ENCODE data around the gene LAP3. TPM values are rescaled to one million over a fixed set of nuclear protein-coding genes. Genes with fewer than 3 reads are reported as not detected.

Gene LAP3
- total RNA-seq, 1 donor from 2014 or later: 55.6 TPM

DNA sequence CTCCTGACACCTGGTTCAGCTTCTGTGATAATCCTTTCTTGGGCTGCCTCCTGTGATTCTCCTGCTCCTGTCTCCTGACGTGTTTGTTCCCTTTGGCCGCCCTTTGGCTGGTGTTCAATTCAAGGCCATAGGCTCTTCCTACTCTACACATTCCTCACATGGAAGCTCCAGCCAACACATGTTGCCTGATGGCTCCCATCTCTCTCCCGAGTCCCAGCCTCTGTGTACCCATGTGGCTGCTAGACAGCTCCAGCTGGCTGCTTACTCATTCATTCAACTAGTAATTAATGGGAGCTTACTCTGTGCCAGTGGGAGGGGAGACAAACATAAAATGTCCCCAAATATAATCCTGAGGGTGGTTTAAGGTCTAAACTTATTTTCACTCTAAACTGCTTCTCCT lies 28.2 kb downstream of the LAP3 start:
- intact Hi-C loops (cut with micrococcal nuclease): no loop called here
- ATAC-seq (no peak), DNase-seq (no peak)

- intact Hi-C loops (cut with micrococcal nuclease): no loop called here
- peak; percentile 77 for ATAC-seq
- DNase-seq: no peak
Observed at GRCh38 chr4:17613761-17614415, 36.9 kb downstream of the LAP3 start.

DNA sequence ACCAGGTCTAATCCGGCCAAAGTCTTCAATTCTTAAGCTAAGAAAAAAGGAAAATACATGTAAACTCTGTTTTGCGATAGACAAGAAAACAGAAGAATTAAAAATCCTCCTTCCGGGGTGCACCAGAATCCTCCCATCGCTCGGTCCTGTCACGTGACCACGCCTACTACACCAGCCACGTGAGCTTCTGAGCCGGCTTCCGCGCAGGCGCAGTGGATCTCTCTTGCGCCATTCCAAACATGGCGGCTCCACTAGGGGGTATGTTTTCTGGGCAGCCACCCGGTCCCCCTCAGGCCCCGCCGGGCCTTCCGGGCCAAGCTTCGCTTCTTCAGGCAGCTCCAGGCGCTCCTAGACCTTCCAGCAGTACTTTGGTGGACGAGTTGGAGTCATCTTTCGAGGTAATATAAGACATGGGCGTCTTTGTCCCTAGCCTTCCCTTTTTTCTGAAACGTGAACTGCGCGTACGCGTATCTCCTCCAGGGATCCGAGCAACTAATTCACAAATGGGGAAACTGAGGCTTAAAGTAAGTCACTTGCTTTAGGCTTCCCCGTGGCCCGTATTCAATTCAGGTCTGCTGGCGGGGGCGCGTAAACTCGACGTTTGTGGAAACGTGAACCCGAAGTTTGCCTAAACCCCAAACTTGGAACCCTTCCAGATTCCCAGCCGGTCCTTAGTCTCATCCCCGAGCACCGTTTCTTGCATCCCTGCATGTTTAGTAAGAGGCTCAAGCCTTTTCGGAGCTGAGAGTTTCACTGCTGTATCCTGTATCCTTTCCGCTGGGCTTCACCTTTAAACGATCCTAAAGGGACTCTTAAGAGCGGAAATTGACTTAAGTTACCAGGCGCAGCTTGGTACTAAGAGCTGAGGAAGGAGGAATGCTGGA lies 37.7 kb downstream of the LAP3 start, which contains the start of gene MED28:
TSS of gene MED28 (plus strand) at position 226 of the 884 bp plus-strand sequence. CDS start at position 240, 14 bp downstream.
- intact Hi-C loops (cut with micrococcal nuclease): no loop called here
- peak; percentile 98 for ATAC-seq

DNA sequence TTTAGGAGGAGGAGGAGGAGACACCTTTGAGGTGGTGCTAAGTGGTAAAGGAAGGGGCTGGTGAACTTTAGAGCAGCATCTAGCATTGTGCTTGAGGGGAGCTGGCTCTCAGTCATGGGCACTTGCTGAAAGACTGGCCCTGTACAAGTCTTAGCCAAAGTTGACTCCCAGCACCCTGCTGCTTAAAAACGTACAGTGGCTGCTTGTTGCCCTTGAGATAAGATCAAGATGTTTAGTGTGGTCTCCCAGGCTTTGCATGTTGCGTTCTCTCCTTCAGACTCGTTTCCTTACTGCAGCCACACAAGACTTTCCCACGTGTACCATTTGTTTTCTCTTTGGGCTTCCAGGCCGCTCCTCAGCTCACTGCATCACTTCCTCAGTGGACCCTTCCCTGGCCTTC lies 39.3 kb downstream of the LAP3 start:
- DNase-seq (no peak), ATAC-seq (no peak)
- intact Hi-C loops (cut with micrococcal nuclease): no loop called here

More for the DNA sequence above, 37.7 kb downstream of the LAP3 start, which contains the start of gene MED28:
- DNase-seq: peak; percentile 98

DNA sequence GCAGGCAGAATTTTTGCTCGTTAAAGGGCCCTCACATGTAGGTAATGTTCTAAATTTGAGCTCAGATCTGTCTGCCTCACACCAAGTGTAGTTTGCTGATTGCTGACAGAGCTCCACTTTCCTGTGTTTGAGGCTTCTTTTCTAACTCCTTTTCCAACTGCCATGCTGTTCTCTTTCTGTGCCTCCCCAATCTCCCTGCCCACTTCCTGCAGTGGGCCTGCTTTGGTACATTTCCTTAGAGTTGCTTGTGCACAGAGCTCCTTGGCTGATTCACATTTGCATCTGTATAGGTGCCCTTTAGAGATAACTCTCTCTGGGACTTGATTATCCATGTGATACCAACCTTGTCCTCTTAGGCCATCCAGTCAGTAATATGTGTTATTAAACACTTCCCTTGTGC lies 41.9 kb downstream of the LAP3 start:
- DNase-seq (no peak), ATAC-seq (no peak)
- intact Hi-C loops (cut with micrococcal nuclease): no loop called here

DNA sequence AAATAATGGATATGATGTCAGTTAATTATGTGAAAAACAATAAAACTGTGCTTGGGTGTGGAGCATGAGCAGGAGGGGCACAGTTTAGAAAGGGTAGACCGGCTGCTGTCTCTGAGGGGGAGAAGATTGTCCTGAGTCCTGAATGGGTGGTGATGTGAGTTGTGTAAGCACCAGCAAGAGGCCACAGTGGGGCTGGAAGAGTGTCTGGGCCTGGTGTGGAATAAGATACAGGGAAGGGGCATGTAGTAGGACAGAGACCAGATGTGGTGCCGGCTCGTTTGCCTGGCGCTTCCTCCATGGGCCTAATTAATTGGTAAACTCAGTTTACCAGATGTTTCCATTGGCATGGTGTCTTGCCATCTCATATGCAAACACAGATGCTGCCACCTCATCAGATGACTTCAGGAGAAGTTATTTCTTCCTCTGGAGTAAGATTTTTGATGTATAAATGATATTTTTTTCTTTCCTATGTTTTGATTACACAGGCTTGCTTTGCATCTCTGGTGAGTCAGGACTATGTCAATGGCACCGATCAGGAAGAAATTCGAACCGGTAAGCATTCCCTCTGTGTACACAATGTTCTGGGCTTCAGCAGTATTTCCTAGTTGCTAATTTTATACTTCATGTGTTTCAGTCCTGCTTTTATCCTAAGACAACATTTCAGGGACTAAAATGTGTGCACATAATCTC lies 42.6 kb downstream of the LAP3 start:
- intact Hi-C loops (cut with micrococcal nuclease): no loop called here
- DNase-seq: no peak
- peak; percentile 57 for ATAC-seq

DNA sequence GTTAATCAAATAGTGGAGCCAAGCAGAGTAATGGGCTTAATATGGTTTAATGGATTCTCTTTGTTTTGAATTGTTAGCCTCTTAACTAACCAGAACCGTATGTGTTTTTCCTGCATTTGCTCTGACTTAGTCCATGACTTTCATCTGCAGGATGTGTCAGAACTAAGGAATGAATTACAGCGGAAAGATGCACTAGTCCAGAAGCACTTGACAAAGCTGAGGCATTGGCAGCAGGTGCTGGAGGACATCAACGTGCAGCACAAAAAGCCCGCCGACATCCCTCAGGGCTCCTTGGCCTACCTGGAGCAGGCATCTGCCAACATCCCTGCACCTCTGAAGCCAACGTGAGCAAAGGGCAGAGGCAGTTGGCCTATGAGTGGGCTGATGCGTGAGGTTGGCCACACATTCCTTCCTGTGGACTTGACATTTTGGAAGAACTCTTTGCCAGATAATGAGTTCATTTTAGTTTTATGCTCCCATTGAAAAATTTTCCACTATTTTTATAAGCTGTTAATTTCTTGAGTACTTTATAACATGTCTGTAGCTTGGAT lies 46.5 kb downstream of the LAP3 start:
- ATAC-seq (no peak), DNase-seq (no peak)
- intact Hi-C loops (cut with micrococcal nuclease): no loop called here

- intact Hi-C loops (cut with micrococcal nuclease): no loop called here
- ATAC-seq (no peak), DNase-seq (no peak)
Observed at GRCh38 chr4:17624821-17625220, 47.8 kb downstream of the LAP3 start.

DNA sequence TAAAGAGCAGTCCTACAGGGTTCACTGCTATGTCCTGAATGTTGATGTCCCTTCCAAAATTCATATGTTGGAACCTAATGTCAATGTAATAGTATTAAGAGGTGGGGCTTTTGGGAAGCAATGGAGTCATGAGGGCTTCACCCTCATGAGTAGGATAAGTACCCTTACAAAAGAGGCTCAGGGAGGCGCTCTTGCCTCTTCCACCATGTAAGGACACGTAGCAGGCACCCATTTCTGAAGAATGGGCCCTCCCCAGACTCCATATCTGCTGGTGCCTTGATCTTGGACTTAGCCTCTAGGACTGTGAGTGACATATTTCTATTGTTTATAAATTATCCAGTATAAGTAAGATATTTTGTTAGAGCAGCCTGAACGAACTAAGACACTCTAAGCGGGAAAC lies 53.2 kb downstream of the LAP3 start:
- intact Hi-C loops (cut with micrococcal nuclease): no loop called here
- ATAC-seq (no peak), DNase-seq (no peak)

- DNase-seq: no peak
- no peak for ATAC-seq
- intact Hi-C loops (cut with micrococcal nuclease): no loop called here
Observed at GRCh38 chr4:17633600-17633999, 56.6 kb downstream of the LAP3 start.

- intact Hi-C loops (cut with micrococcal nuclease): loop anchor here (5.0 kb wide), 1 partner anchor 88 kb away; no protein-coding TSS in a partner anchor
- DNase-seq: no peak
Observed at GRCh38 chr4:17635056-17635455, 58.1 kb downstream of the LAP3 start.

DNA sequence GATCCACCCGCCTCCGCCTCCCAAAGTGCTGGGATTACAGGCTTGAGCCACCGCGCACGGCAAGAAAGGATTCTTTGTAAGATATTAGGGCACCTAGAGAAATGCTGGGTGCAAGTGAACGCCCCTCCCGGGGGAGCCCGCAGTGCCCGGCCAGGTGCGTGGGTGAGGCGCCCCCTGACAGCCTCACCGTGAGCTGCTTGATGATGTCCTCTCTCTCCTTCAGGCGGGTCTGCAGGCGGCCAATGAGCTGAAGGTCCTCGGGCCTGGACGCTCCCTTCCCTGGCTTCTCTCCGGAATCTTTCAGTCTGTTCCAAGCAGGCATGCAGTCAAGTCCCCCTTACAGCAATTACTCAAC lies 59.3 kb downstream of the LAP3 start:
- intact Hi-C loops (cut with micrococcal nuclease): loop anchor here (5.0 kb wide), 1 partner anchor 89 kb away; no protein-coding TSS in a partner anchor
- no peak for DNase-seq
- ATAC-seq: peak; percentile 17

More at GRCh38 chr4:17635056-17635455, 58.1 kb downstream of the LAP3 start:
- no peak for ATAC-seq

GRCh38 chr4:17636696-17637622 lies 60.0 kb downstream of the LAP3 start:
- ATAC-seq (peak; percentile 90), DNase-seq (peak; percentile 86)
- intact Hi-C loops (cut with micrococcal nuclease): loop anchor here (5.0 kb wide), 1 partner anchor 90 kb away; no protein-coding TSS in a partner anchor

DNA sequence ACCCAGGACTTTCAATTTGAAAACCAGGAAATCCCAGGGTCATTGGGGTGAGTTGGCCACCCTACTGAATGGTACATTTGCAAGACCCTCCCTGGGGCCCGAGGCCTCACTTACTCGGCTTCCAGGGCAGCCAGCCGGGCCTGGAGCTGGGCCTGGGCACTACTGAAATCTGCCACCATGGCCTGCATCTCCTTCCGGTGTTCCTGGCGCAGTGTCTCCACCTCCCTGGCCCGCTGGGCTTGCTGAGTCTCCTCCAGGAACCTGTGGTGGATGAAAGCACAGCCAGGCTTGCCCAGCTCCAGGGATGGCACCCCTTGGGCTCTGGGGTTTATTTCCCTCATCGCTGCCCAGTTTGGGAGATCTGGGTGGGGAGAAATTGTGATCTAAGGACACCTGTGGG lies 62.1 kb downstream of the LAP3 start:
- DNase-seq (no peak), ATAC-seq (no peak)
- intact Hi-C loops (cut with micrococcal nuclease): loop anchor here (5.0 kb wide), 1 partner anchor 92 kb away; no protein-coding TSS in a partner anchor

DNA sequence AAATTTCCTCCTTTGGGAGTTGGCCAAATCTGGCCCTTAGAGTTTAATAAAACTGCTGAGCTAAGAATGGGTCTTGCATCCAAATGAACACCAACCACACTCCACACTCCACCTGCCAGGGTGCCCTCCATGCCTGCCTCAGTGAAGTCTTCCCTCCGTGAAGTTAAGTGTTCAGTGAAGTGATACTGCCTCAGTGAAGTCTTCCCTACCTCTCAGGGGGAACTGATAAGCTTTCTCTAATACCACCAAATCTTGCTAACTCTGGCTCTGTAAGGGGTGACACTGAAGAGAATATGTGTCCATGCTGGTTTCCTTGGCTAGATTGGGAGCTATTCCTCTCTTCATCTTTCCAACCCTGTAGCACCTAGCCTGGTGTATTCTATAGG lies 65.4 kb downstream of the LAP3 start:
- no peak for DNase-seq
- ATAC-seq: no peak
- intact Hi-C loops (cut with micrococcal nuclease): no loop called here

DNA sequence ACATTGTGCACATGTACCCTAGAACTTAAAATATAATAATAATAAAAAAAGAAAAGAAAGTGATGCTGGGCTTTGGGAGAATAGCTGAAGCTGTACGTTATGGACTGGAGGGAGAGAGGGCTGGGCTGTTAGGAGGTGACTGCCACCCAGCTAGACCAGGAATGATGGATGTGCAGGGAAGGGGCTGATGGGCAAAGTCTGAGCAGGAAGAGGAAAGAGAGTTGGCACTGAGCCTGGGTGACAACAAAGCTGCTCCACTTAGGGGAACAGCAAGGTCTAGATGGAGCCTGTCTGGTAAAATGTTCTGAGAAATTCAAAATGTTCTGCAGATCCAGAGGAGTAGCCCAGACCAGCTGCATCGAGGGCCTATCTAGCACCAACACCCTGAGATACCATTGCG lies 69.7 kb downstream of the LAP3 start:
- intact Hi-C loops (cut with micrococcal nuclease): no loop called here
- ATAC-seq (no peak), DNase-seq (no peak)

DNA sequence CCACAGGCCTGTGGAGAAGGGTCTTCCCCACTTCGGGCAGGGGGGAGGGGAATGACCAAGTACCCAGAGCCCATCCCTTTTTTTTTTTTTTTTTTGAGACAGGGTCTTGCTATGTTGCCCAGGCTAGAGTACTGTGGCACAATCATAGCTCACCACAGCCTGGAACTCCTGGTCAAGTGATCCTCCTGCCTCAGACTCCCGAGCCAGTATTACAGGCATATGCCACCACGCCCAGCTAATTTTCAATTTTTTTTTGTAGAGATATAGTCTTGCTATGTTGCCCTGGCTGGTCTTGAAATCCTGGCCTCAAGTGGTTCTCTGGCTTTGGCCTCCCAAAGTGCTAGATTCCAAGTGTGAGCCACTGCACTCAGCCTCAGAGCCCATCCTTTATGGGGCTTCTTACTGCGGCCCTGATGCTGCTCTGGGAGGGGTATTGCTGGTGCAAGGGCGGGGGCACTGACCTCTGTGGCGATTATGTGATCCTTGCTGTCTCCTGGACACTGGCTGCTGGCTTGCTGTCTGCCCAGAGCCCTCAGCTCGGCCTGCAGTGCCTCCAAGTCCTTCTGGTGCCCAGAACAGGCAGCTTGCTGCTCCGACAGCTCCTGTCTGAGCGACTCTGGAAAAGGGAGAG lies 70.3 kb downstream of the LAP3 start:
- DNase-seq (no peak), ATAC-seq (no peak)
- intact Hi-C loops (cut with micrococcal nuclease): no loop called here

GRCh38 chr4:17647927-17648326 lies 70.9 kb downstream of the LAP3 start:
- ATAC-seq: no peak
- DNase-seq: no peak
- intact Hi-C loops (cut with micrococcal nuclease): no loop called here

Measured in left ventricle myocardium superior (tissue), 1 donor.